Endothelial cell of umbilical vein (primary cell): ENCODE results near the gene TAT. TPM values are rescaled to one million over a fixed set of nuclear protein-coding genes. Genes with fewer than 3 reads are reported as not detected.

Experiments
- BruUV-seq: library from RNA; stranded (reverse); fragments of 400-500 nt; replicated peaks from 2 replicates; lab custom pipeline; 2021; lab: Mats Ljungman, UMichigan
- CTCF ChIA-PET: fragments of 300-600, 350-600 bp; sonication (Branson Sonifier 250); formaldehyde crosslinking; loops from one replicate; lab custom pipeline; 2021; ENCODE audit warnings: antibody characterized with exemption, inconsistent platforms; lab: Charles Lee
- POLR2A ChIA-PET: fragments of 300-600, 350-600 bp; sonication (Branson Sonifier 250); formaldehyde crosslinking; loops from one replicate; lab custom pipeline; 2021; ENCODE audit warnings: antibody characterized with exemption, inconsistent platforms; lab: Charles Lee
- DNase-seq: peaks from one replicate; pipeline ENCODE4 v3.0.0-alpha.2; 2011; ENCODE audit warnings: low read depth, low spot score
- FAIRE-seq: peaks from 2 replicates; lab custom pipeline; 2011; peaks lifted over from hg19 to GRCh38; lab: Jason Lieb, UNC
- H2AFZ ChIP-seq: 2 replicates; pipeline ENCODE4 v1.6.0; 2012; ENCODE audit warnings: low read depth, low read length, control low read depth, inconsistent platforms
- H3K27ac ChIP-seq: 2 replicates; pipeline ENCODE4 v1.5.1; 2011; ENCODE audit warnings: low read depth, mild to moderate bottlenecking, control low read depth, low read length, moderate library complexity; ENCODE audit not compliant: insufficient read depth
- H3K27me3 ChIP-seq, 2 experiments: 2 replicates each; pipeline versions ENCODE4 v1.6.0 to v1.6.1; 2011; ENCODE audit warnings: low read length in 2 of 2, mixed read lengths in 1 of 2; ENCODE audit not compliant: control insufficient read depth in 2 of 2, insufficient read depth in 2 of 2
- H3K36me3 ChIP-seq, 2 experiments: 2 replicates in 1 of 2; 3 replicates in 1 of 2; pipeline ENCODE4 v1.5.1; 2011; ENCODE audit warnings: low read length in 2 of 2, mild to moderate bottlenecking in 1 of 2, moderate library complexity in 1 of 2; ENCODE audit not compliant: control insufficient read depth in 2 of 2, insufficient read depth in 2 of 2; ENCODE audit errors: extremely low read depth in 1 of 2
- H3K4me1 ChIP-seq: 3 replicates; pipeline ENCODE4 v1.5.1; 2011; ENCODE audit warnings: mild to moderate bottlenecking, low read length; ENCODE audit not compliant: control insufficient read depth, insufficient read depth; ENCODE audit errors: extremely low read depth
- H3K4me2 ChIP-seq: 2 replicates; pipeline ENCODE4 v1.6.1; 2011; ENCODE audit warnings: low read length, control low read depth, mixed read lengths; ENCODE audit not compliant: insufficient read depth
- H3K4me3 ChIP-seq, 3 experiments: fragments of 200-600 bp in 1 of 3; sonication (generic), shearing (Covaris generic) in 1 of 3; replicated peaks in 1 of 3; 2 replicates each; pipeline ENCODE4 v1.5.1; 2011 to 2016; ENCODE audit warnings: control low read depth in 3 of 3, low read length in 3 of 3, mild to moderate bottlenecking in 2 of 3, inconsistent platforms in 1 of 3, low read depth in 1 of 3, moderate library complexity in 1 of 3; ENCODE audit not compliant: insufficient read depth in 1 of 3
- H3K79me2 ChIP-seq: 2 replicates; pipeline ENCODE4 v1.6.0; 2012; ENCODE audit warnings: low read length, inconsistent platforms; ENCODE audit not compliant: control insufficient read depth, insufficient read depth
- H3K9ac ChIP-seq: replicated peaks from 2 replicates; pipeline ENCODE3; 2011; ENCODE audit warnings: low read length, control low read depth; ENCODE audit not compliant: insufficient read depth; ENCODE audit errors: extremely low read depth
- H3K9me1 ChIP-seq: replicated peaks from 3 replicates; pipeline ENCODE4 v1.6.0; 2011; ENCODE audit warnings: mild to moderate bottlenecking, low read length; ENCODE audit not compliant: control insufficient read depth, insufficient read depth; ENCODE audit errors: extremely low read depth
- H3K9me3 ChIP-seq: replicated peaks from 2 replicates; pipeline ENCODE4 v1.5.1; 2012; ENCODE audit warnings: low read length, inconsistent platforms; ENCODE audit not compliant: control insufficient read depth, insufficient read depth
- H4K20me1 ChIP-seq: replicated peaks from 2 replicates; pipeline ENCODE3; 2011; ENCODE audit warnings: mild to moderate bottlenecking, low read length; ENCODE audit not compliant: control insufficient read depth, insufficient read depth; ENCODE audit errors: extremely low read depth
- EZH2 ChIP-seq: IDR thresholded peaks from 2 replicates; pipeline ENCODE4 v1.6.1; 2012; ENCODE audit warnings: borderline replicate concordance, low read depth, mild to moderate bottlenecking, moderate library complexity, low read length, inconsistent platforms; ENCODE audit not compliant: severe bottlenecking
- FOS ChIP-seq: IDR thresholded peaks from 2 replicates; pipeline ENCODE4 v1.6.1; 2011; ENCODE audit warnings: mild to moderate bottlenecking, low read length, moderate library complexity, borderline replicate concordance; ENCODE audit not compliant: insufficient read depth
- GATA2 ChIP-seq: IDR thresholded peaks from 2 replicates; pipeline ENCODE4 v1.7.0; 2011; ENCODE audit warnings: low read depth, mild to moderate bottlenecking, moderate library complexity, mixed read lengths, low read length; ENCODE audit not compliant: insufficient read length, insufficient read depth
- JUN ChIP-seq: IDR thresholded peaks from 2 replicates; pipeline ENCODE4 v1.6.1; 2011; ENCODE audit warnings: borderline replicate concordance, low read depth; ENCODE audit not compliant: insufficient read length, insufficient read depth
- MYC ChIP-seq: IDR thresholded peaks from one replicate; pipeline ENCODE4 v1.6.1; 2011; ENCODE audit warnings: mild to moderate bottlenecking, low read depth, low read length
- POLR2A ChIP-seq: IDR thresholded peaks from 2 replicates; pipeline ENCODE4 v1.6.1; 2012; ENCODE audit warnings: low read depth, mild to moderate bottlenecking, control low read depth, low read length
- POLR2AphosphoS5 ChIP-seq: IDR thresholded peaks from 2 replicates; pipeline ENCODE4 v1.6.1; 2012; ENCODE audit warnings: low read depth, mild to moderate bottlenecking, control low read depth, low read length, moderate library complexity; ENCODE audit not compliant: insufficient read depth
- dilution Hi-C: fragments of 300-500 bp; cut with MboI; formaldehyde crosslinking; loops from one replicate; pipeline ENCODE4 v1.15.0; 2019; ENCODE audit warnings: low sequenced_read_pairs; ENCODE audit not compliant: extremely low pct_ligation_motif_present
- intact Hi-C: fragments of 100-400 bp; cut with micrococcal nuclease; formaldehyde crosslinking; loops from one replicate; pipeline ENCODE4 v1.10.0; 2022
- polyA plus RNA-seq, 4 experiments: library from polyadenylated mRNA; depleted of rRNA in 3 of 4; stranded (reverse) in 3 of 4; unstranded in 1 of 4; fragments of >200 nt; gene quantifications; 2 replicates each; pipeline versions ENCODE4 v1.2.1 to v1.2.3, GENCODE V29; 2011 to 2012; ENCODE audit warnings: missing spikeins in 1 of 4
- total RNA-seq: library from RNA; stranded (reverse); gene quantifications from 2 replicates; pipeline ENCODE4 v1.2.3, GENCODE V29; 2021
- TF ChIP-seq, protein P1 (sequence below): IDR thresholded peaks from 2 replicates; pipeline ENCODE4 v1.6.1; 2011; ENCODE audit not compliant: insufficient read depth, insufficient read length
- TF ChIP-seq, protein P2 (sequence below), 2 donors: IDR thresholded peaks; 1 replicate in 1 of 2; 2 replicates in 1 of 2; pipeline ENCODE4 v1.5.1; 2011; ENCODE audit warnings: low read length in 2 of 2, mild to moderate bottlenecking in 2 of 2, moderate library complexity in 2 of 2, control low read depth in 1 of 2, inconsistent platforms in 1 of 2, low read depth in 1 of 2; ENCODE audit not compliant: insufficient read depth in 1 of 2; ENCODE audit errors: extremely low read depth in 1 of 2

The TAT gene
- total and polyA plus RNA-seq, 2 donors (not counting 3 experiments of a cell fraction or from before 2014, with no cell fraction given), result not detected

DNA sequence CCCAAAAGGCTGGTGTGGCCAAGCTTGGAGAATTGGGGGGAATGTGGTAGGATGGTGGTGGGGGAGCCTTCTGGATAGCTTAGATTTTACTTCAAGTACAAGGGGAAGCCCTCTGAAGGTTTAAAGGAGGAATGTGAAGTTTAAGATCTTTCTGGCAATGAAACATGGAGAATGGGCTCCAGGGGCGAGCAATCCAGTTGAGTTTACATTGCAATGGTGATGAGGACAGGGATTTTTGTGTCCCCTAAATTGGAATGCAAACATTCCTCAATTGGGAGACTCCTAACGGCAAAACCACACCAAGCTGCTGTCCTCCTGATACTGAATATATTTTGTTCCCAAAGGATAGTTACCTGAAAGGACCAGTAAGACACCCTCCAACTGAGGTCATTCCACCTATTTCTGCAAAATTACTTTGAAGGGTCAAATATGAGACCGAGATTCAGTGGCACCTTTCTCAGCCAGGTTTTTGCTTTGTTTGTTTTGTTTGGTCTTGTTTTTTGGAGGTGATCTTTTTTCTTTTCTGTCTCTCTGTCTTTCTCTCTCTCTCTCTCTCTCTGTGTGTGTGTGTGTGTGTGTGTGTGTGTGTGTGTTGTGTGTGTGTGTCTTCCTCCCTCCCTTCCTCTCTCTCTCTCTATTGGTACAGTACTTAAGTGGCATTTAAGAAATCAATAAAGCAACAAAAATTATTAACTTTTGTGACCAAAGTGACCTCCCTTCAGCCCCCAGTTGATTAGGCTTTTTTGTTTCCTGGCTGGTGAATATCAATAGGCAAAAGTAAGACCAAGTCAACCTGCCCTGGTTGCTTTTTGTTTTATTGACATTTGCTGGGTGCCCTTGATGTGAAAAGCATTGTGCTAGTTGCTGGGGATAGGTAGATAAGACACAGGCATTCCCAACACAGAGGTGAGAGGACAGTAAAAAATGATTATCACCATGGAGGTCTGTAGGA, 16.4 kb upstream of the TAT start:
- Histone ChIP-seq H3K27ac (no peak overlapping the region), H3K9me1 (no peaks in the 10 kb centered on the region), H3K36me3 (no peaks in the 10 kb centered on the region), H2AFZ (no peak overlapping the region), H3K9me3 (no peaks in the 10 kb centered on the region), H3K4me3 (no peak overlapping the region), H4K20me1 (no peaks in the 10 kb centered on the region), H3K27me3 (no peaks in the 10 kb centered on the region), H3K4me1 (no peaks in the 10 kb centered on the region), H3K9ac (no peak overlapping the region), H3K4me2 (no peak overlapping the region), H3K79me2 (no peaks in the 10 kb centered on the region)
- TF ChIP-seq GATA2 (no peak), JUN (no peak), MYC (no peak), POLR2AphosphoS5 (no peak), EZH2 (no peak), FOS (no peak), POLR2A (no peak)
- TF ChIP-seq, protein P1, sequence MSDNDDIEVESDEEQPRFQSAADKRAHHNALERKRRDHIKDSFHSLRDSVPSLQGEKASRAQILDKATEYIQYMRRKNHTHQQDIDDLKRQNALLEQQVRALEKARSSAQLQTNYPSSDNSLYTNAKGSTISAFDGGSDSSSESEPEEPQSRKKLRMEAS, result no peak
- TF ChIP-seq, protein P2, sequence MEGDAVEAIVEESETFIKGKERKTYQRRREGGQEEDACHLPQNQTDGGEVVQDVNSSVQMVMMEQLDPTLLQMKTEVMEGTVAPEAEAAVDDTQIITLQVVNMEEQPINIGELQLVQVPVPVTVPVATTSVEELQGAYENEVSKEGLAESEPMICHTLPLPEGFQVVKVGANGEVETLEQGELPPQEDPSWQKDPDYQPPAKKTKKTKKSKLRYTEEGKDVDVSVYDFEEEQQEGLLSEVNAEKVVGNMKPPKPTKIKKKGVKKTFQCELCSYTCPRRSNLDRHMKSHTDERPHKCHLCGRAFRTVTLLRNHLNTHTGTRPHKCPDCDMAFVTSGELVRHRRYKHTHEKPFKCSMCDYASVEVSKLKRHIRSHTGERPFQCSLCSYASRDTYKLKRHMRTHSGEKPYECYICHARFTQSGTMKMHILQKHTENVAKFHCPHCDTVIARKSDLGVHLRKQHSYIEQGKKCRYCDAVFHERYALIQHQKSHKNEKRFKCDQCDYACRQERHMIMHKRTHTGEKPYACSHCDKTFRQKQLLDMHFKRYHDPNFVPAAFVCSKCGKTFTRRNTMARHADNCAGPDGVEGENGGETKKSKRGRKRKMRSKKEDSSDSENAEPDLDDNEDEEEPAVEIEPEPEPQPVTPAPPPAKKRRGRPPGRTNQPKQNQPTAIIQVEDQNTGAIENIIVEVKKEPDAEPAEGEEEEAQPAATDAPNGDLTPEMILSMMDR (IDR thresholded peaks at IDR 0.05; ENCODE audit: extremely low read depth in 1 of 2, insufficient read depth in 1 of 2, low read depth in 1 of 2, low read length in 2 of 2), result no peak
- no TSS peak for BruUV-seq
- ChIA-PET CTCF (interaction anchor here (1.4 to 2.5 kb wide), 3 partner anchors 15 to 18 kb away, joined by 4 to 10 read pairs (median 4); no protein-coding TSS in a partner anchor), POLR2A (no interaction called here)
- DNase-seq (no peak), FAIRE-seq (no peak)
- dilution Hi-C loops (no loop called here), intact Hi-C loops (no loop called here)
